NCI-H128 (cell line): ENCODE results near the gene TESMIN.
A peak's percentile ranks its signal among the peaks of the same experiment; 100 is the strongest.

Source experiments
- DNase-seq: peaks from one replicate; lab custom pipeline; 2025; ENCODE audit not compliant: unreplicated experiment; lab: John Stamatoyannopoulos, UW

Gene TESMIN

DNA sequence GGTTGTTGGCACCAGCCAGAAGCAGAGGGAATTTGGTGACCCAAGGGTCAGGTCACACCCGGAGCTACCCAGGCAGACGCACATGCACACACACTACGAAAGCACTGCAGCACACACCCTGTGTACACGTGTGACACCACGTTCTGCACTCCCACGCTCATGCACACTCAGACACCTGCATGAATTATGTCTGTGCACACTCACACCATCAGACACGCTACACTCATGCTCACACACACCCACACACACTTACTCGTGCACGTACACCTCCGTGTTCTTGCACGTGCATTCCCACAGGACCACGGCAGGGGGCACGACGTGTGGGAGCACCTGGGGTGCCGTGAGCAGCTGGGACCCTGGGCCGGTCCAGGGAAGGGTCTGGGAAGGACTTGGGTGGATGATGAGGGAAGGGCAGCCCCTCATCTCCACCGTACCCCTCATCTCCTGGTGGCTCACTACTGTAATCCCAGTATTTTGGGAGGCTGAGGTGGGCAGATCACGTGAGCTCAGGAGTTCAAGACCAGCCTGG lies 87.8 kb downstream of the TESMIN start:
- DNase-seq = no peak

DNA sequence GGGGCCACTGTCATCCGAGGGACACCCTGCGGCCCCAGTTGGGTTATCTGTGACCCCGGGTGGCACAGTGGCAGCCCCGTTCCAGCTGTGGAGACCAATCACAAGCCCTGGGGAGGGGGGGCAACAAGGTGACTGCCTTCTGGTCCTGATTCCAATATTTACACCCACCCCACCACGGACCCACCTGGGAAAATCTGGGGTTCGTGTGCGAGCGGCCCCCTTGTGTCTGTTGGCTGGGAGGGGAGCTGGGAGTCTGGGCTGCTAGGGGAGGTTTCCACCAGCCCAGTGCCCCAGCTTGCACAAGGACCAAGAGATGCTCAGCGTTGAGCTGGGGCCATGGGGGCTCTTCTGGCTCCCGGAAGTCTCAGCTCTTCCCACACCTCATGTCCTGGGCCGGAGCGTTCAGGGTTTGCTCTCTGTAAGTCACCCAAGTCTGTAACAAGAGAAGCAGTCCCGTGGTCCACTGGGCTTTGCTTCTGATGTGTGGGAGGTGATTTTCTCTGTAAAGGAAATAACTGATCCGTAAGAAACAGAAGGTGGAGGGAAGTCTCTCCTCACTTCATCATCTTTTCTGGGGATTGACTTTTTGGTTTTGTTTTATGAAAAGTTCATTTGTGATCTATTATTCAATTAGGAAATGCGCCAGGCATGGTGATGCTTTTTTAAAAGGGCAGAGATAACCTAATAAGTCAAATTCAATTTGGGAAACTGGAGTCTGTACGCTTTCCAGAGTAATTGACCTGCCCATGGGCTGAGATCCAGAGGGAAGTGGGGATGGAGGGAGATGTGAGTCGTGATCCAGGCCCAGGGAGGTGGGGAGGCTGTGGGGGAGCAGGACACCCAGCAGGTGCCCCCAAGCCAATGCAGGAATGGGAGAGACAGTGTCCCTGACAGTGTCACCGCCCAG lies 89.4 kb downstream of the TESMIN start:
- no peak for DNase-seq

DNA sequence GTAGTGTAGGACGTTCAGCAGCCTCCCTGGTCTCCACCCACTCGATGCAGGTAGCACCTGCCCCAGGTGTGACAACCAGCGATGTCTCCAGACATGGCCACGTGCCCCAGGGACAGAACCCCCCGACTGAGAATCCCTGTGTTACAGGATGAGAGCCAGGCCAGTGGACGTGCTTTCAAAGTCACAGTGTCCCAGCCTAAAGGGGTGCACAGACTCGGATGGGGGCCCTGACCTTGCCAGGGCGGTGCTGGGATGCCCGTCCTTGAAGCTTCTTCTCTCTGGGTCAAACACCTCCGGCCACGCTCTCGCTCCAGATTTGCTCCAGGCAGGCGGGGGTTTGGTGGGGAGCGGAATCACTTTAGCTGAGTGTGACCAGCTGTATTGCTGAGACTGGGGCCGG lies 90.3 kb downstream of the TESMIN start:
- DNase-seq = no peak

DNA sequence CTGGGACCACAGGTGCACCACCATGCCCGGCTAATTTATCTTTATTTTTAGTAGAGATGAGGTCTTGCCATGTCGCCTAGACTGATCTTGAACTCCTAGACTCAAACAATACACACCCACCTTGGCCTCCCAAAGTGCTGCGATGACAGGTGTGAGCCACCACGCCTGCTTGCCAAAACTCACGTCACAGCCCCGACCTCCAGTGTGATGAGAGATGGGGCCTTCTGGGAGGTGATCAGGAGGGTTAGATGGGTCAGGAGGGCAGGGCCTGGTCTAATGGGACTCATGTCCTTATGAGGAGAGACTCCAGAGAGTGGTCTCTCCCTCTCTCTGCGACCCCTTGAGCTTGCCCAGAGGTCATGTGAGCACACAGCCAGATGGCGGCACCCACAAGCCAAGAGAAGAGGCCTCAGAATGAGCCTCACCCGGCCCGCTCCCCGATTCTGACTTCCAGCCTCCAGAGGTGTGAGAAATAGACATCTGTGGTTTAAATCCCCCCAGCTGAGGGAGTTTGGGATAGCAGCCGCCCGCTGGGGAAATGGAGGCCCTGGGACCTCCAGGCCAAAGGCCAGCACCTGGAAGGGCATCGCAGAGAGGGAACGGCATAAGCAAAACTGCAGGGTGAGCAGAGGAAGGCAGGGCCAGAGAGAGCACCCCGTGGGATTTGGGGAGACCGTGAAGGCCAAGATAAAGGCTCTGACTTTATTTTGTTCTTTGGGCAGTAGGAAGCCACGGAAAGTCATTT lies 91.1 kb downstream of the TESMIN start:
- DNase-seq = no peak

DNA sequence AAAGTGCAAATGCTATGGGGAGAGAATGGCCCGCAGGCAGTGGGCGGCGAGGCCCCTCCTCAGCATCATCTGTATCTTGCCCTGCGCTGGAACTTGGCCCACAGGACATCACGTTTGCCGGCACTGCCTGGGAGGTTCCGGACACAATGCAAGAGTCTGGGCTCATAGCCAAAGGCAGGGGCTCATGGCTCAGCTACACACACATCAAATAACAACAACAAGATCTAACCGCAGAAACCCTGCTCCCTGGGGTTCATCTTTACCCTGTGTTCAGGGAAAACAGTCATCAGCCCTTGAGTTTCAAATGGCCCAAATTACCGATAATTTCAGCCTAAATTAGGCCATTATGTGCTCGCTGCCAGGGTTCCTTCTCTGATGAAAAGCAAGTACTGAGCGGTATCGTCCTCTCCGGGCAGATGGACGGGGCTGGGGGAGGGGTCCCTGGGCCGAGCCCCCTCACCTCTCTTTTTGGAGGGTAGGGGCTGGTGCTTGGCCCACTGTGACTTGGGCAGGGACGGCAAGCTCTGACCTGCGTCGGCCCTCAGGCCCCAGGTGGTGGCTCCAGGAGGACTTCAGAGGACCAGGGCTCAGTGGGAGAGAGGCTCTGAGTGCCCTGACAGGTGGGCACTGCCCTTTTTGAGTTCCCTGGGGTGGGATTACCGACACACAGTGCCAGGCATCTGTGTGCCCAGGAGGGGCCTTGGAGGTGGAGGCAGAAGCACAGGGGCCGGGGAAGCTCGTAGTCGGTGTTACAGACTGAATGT lies 92.0 kb downstream of the TESMIN start:
- DNase-seq = peak; percentile 80

DNA sequence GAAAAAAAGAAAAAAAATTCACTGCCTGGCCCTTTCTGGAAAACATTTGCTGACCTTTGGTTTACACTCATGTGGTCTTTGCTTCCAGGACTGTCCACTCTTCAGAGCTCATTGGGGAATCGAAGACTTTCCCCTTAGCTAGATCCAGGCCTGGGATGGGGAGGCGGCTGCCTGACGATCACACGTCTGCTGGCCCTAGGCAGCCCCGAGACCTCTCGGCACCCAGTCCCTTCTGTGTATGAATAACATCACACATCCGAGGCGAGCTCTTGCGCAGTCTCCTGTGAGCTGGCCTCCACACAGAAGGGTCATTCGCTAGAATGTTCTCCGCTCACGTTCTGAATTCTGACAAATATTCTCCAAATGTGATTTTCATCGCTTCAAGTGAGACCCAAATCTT lies 92.7 kb downstream of the TESMIN start:
- DNase-seq = no peak

DNA sequence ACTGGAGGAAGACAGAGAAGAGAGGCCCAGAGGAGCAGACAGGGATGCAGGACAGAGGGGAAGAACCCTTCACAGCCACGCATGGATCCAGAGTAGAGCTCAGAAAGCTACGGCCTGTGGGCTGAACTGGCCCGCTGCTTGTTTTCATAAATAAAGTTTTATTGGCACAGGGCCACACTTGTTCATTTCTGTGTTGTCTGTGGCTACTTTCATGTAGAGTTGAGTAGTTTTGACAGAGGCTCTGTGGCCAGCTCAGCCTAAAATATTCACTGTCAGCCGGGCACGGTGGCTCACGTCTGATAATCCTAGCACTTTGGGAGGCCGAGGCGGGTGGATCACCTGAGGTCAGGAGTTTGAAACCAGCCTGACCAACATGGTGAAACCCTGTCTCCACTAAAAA lies 93.2 kb downstream of the TESMIN start:
- no peak for DNase-seq
